ENCODE results near the gene VCL. TPM values are rescaled to one million over a fixed set of nuclear protein-coding genes. Genes with fewer than 3 reads are reported as not detected.
"Not testable (repeated sequence)": the region's sequence is repeated elsewhere in the genome, so short reads cannot be mapped to it uniquely, and the experiment has no call there.

The VCL gene
- total RNA-seq, 2 donors from 2014 or later = 173 to 216 TPM

- Histone ChIP-seq H3K27me3 (no peaks in the 10 kb centered on the region), H3K27ac (no peak overlapping the region), H3K4me1 (peaks cover 0 to 19% of the 10 kb centered on the region in 2 donors), H3K9me3 (no peaks in the 10 kb centered on the region), H3K4me3 (no peak overlapping the region), H3K36me3 (peaks cover 90% of the 10 kb centered on the region)
- TF ChIP-seq CTCF (IDR thresholded peaks at IDR 0.05) = no peak
- DNase-seq (ENCODE audit: low spot score) = no peak
Observed at GRCh38 chr10:74122060-74122459, 124.1 kb downstream of the VCL start.

- Histone ChIP-seq H3K27ac (no peak overlapping the region), H3K9me3 (no peaks in the 10 kb centered on the region), H3K4me1 (peaks cover 0 to 18% of the 10 kb centered on the region in 2 donors), H3K4me3 (no peak overlapping the region), H3K36me3 (peaks cover 89% of the 10 kb centered on the region), H3K27me3 (no peaks in the 10 kb centered on the region)
- TF ChIP-seq CTCF (IDR thresholded peaks at IDR 0.05) = no peak
- DNase-seq (ENCODE audit: low spot score) = no peak
Observed at GRCh38 chr10:74123081-74123480, 125.2 kb downstream of the VCL start.

GRCh38 chr10:74133923-74134820 lies 136.3 kb downstream of the VCL start:
- H3K4me1 ChIP-seq = no peaks in the 10 kb centered on the region
- H3K4me3 ChIP-seq = no peak overlapping the region
- no peak for TF ChIP-seq CTCF (IDR thresholded peaks at IDR 0.05)
- no peak for DNase-seq (ENCODE audit: low spot score)
- no peaks in the 10 kb centered on the region for H3K27me3 ChIP-seq
- no peak overlapping the region for H3K27ac ChIP-seq
- H3K36me3 ChIP-seq = peaks cover 87% of the 10 kb centered on the region
- no peaks in the 10 kb centered on the region for H3K9me3 ChIP-seq

GRCh38 chr10:74135452-74135851 lies 137.5 kb downstream of the VCL start:
- H3K27ac ChIP-seq = no peak overlapping the region
- H3K4me3 ChIP-seq = no peak overlapping the region
- no peaks in the 10 kb centered on the region for H3K4me1 ChIP-seq
- peaks cover 74% of the 10 kb centered on the region for H3K36me3 ChIP-seq
- no peaks in the 10 kb centered on the region for H3K9me3 ChIP-seq
- no peak for DNase-seq (ENCODE audit: low spot score)
- no peak for TF ChIP-seq CTCF (IDR thresholded peaks at IDR 0.05)
- no peaks in the 10 kb centered on the region for H3K27me3 ChIP-seq

GRCh38 chr10:74137992-74138391 lies 140.1 kb downstream of the VCL start:
- Histone ChIP-seq H3K27me3 (no peaks in the 10 kb centered on the region), H3K9me3 (no peaks in the 10 kb centered on the region), H3K4me1 (peaks cover 0 to 2% of the 10 kb centered on the region in 2 donors), H3K4me3 (no peak overlapping the region), H3K36me3 (peaks cover 50% of the 10 kb centered on the region), H3K27ac (no peak overlapping the region)
- no peak for DNase-seq (ENCODE audit: low spot score)
- peak in 1 of 2 donors; percentile 9 for TF ChIP-seq CTCF (IDR thresholded peaks at IDR 0.05)

- H3K4me1 ChIP-seq; H3K27me3 ChIP-seq; H3K4me3 ChIP-seq; DNase-seq (ENCODE audit: low spot score); H3K9me3 ChIP-seq; H3K27ac ChIP-seq: not testable (repeated sequence)
- peaks cover 46% of the 10 kb centered on the region for H3K36me3 ChIP-seq
Observed at GRCh38 chr10:74138596-74138995, 140.7 kb downstream of the VCL start.

All from right atrium auricular region (tissue), 2 donors.